Measurements from ENCODE around the gene FECH. TPM values are rescaled to one million over a fixed set of nuclear protein-coding genes. Genes with fewer than 3 reads are reported as not detected.

FECH gene
- total RNA-seq, 4 donors from 2014 or later = 60.8 to 78.4 (median 70.2) TPM

GRCh38 chr18:57542812-57543427 lies 43.6 kb downstream of the FECH start:
- Histone ChIP-seq H3K4me1 (peaks cover 6 to 8% of the 10 kb centered on the region in 2 donors), H3K9me3 (no peaks in the 10 kb centered on the region), H3K27me3 (no peaks in the 10 kb centered on the region), H3K27ac (no peak overlapping the region), H3K4me3 (no peak overlapping the region), H3K36me3 (no peaks in the 10 kb centered on the region)
- TF ChIP-seq POLR2A (IDR thresholded peaks at IDR 0.05) = no peak
- TF ChIP-seq CTCF (IDR thresholded peaks at IDR 0.05 in 4 of 5, conservative IDR thresholded peaks at IDR 0.05 in 1 of 5) = no peak
- intact Hi-C loops (cut with DNase I; ENCODE audit: low total_unique reads) = no loop called here
- DNase-seq = no peak
- in situ Hi-C loops (cut with MboI; ENCODE audit: low sequenced_read_pairs in 4 of 4) = no loop called here
- ATAC-seq = peak; percentile 58 to 63

DNA sequence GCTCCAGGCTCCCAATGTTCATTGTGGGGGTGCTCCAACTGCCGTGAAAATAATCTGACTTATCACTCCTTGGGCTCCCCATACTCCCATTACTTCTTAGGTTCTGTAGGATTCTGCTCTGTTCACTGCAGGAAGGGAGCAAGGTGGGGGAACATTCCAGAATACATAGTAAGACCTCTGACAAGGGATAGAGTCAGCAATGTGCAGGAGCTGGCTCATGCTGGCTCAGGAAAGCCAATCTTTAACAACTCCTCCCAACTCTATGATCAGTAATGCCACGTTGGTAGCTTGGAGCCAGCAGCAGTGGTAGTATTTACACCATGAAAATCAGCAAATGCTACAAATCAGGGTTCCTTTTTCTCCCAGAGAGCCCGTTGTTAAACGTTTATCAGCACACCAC lies 44.4 kb downstream of the FECH start:
- H3K36me3 ChIP-seq = no peaks in the 10 kb centered on the region
- TF ChIP-seq CTCF (IDR thresholded peaks at IDR 0.05 in 4 of 5, conservative IDR thresholded peaks at IDR 0.05 in 1 of 5) = no peak
- TF ChIP-seq POLR2A (IDR thresholded peaks at IDR 0.05) = no peak
- in situ Hi-C loops (cut with MboI; ENCODE audit: low sequenced_read_pairs in 4 of 4) = no loop called here
- no peak overlapping the region for H3K27ac ChIP-seq
- peaks cover 6 to 8% of the 10 kb centered on the region in 2 donors for H3K4me1 ChIP-seq
- H3K4me3 ChIP-seq = no peak overlapping the region
- no peaks in the 10 kb centered on the region for H3K9me3 ChIP-seq
- no peaks in the 10 kb centered on the region for H3K27me3 ChIP-seq
- DNase-seq (no peak), ATAC-seq (no peak)
- intact Hi-C loops (cut with DNase I; ENCODE audit: low total_unique reads) = no loop called here

GRCh38 chr18:57539702-57540101 lies 46.8 kb downstream of the FECH start:
- DNase-seq = no peak
- intact Hi-C loops (cut with DNase I; ENCODE audit: low total_unique reads) = no loop called here

GRCh38 chr18:57538614-57539013 lies 47.9 kb downstream of the FECH start:
- ATAC-seq (no peak), DNase-seq (no peak)
- peaks cover 10 to 13% of the 10 kb centered on the region in 2 donors for H3K4me1 ChIP-seq
- no peaks in the 10 kb centered on the region for H3K27me3 ChIP-seq
- H3K27ac ChIP-seq = no peak overlapping the region
- no peaks in the 10 kb centered on the region for H3K9me3 ChIP-seq
- no peaks in the 10 kb centered on the region for H3K36me3 ChIP-seq
- no peak overlapping the region for H3K4me3 ChIP-seq
- in situ Hi-C loops (cut with MboI; ENCODE audit: low sequenced_read_pairs in 4 of 4) (no loop called here), intact Hi-C loops (cut with DNase I; ENCODE audit: low total_unique reads) (no loop called here)
- TF ChIP-seq CTCF (IDR thresholded peaks at IDR 0.05 in 4 of 5, conservative IDR thresholded peaks at IDR 0.05 in 1 of 5) = no peak
- TF ChIP-seq POLR2A (IDR thresholded peaks at IDR 0.05) = no peak

More at GRCh38 chr18:57539702-57540101, 46.8 kb downstream of the FECH start:
- no peaks in the 10 kb centered on the region for H3K9me3 ChIP-seq
- TF ChIP-seq POLR2A (IDR thresholded peaks at IDR 0.05) (no peak), CTCF (IDR thresholded peaks at IDR 0.05 in 4 of 5, conservative IDR thresholded peaks at IDR 0.05 in 1 of 5) (no peak)
- no peak for ATAC-seq
- in situ Hi-C loops (cut with MboI; ENCODE audit: low sequenced_read_pairs in 4 of 4) = no loop called here
- H3K4me1 ChIP-seq = peaks cover 6 to 8% of the 10 kb centered on the region in 2 donors
- no peak overlapping the region for H3K4me3 ChIP-seq
- H3K36me3 ChIP-seq = no peaks in the 10 kb centered on the region
- no peak overlapping the region for H3K27ac ChIP-seq
- H3K27me3 ChIP-seq = no peaks in the 10 kb centered on the region

DNA sequence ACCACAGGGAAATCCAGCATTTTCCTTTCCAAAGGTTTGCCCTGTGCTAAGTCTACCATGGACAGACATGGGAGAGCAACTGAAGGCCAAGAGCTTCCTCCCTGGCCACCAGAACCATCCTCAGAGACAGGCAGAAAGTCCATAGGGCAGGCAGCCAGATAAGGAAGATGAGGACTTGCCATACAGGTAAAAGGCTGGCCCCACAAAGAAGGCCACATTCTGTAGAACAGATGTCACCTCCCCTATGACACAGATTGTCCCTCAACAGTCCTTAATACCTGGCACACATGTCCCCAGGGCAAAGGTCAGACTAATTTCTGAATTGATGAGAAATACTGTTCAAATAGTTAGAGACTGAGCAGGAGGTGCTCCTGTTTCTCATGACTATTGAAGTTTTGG lies 52.0 kb downstream of the FECH start:
- ATAC-seq = peak in 1 of 2 donors; percentile 23
- H3K4me1 ChIP-seq = peaks cover 14 to 15% of the 10 kb centered on the region in 2 donors
- no peaks in the 10 kb centered on the region for H3K9me3 ChIP-seq
- no peaks in the 10 kb centered on the region for H3K36me3 ChIP-seq
- no peak overlapping the region for H3K27ac ChIP-seq
- in situ Hi-C loops (cut with MboI; ENCODE audit: low sequenced_read_pairs in 4 of 4) = no loop called here
- H3K4me3 ChIP-seq = no peak overlapping the region
- H3K27me3 ChIP-seq = no peaks in the 10 kb centered on the region
- intact Hi-C loops (cut with DNase I; ENCODE audit: low total_unique reads) = no loop called here
- TF ChIP-seq POLR2A (IDR thresholded peaks at IDR 0.05) (no peak), CTCF (IDR thresholded peaks at IDR 0.05 in 4 of 5, conservative IDR thresholded peaks at IDR 0.05 in 1 of 5) (no peak)
- no peak for DNase-seq

Data from gastrocnemius medialis (tissue), 4 donors.